GM12873 (cell line): ENCODE results near the gene DMD.

ENCODE experiments used
- TF ChIP-seq, protein P1 (sequence below): IDR thresholded peaks from 2 replicates; pipeline ENCODE4 v1.5.1; 2012; ENCODE audit warnings: low read depth, mild to moderate bottlenecking, moderate library complexity, low read length, control low read depth; ENCODE audit not compliant: insufficient read depth; ENCODE audit errors: missing control alignments

Gene DMD

DNA sequence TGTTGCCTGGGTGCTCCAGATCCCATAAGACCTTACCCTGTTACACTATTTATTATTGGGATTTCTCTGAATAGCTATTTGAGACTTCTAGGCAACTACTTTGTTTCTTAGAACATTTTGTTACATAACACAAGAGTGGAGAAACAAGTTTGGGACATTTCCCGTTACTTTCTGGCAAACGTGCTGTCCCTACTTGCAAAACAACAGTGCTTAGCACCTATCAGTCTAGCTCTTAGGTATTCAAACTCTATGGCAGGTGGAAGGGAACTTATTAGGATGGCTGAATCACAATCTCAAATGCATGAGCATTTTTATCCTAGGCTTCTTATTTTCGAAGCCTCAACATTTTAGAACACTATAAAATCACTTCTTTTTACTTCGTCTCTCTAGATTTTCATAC, 613.6 kb downstream of the DMD start:
- TF ChIP-seq, protein P1, sequence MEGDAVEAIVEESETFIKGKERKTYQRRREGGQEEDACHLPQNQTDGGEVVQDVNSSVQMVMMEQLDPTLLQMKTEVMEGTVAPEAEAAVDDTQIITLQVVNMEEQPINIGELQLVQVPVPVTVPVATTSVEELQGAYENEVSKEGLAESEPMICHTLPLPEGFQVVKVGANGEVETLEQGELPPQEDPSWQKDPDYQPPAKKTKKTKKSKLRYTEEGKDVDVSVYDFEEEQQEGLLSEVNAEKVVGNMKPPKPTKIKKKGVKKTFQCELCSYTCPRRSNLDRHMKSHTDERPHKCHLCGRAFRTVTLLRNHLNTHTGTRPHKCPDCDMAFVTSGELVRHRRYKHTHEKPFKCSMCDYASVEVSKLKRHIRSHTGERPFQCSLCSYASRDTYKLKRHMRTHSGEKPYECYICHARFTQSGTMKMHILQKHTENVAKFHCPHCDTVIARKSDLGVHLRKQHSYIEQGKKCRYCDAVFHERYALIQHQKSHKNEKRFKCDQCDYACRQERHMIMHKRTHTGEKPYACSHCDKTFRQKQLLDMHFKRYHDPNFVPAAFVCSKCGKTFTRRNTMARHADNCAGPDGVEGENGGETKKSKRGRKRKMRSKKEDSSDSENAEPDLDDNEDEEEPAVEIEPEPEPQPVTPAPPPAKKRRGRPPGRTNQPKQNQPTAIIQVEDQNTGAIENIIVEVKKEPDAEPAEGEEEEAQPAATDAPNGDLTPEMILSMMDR: no peak

DNA sequence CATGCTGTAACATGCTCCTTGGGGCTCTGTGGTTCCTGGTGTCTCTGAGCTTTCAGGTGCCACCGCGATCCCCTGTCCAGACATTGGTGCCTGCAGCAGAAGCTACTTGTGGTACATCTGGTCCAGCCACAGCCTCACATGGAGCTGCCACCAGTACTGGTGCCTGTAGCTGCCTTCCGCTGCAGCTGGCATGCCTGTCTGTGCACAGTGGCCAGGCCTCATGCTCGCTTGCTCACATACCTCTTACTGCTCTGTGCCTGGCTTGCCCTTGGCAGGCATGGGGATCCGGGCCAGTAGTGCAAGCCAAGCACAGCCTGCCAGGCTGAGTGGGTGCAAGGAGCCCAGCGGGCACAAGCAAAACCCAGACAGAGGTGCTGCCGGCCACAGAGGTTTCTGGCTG, 618.6 kb downstream of the DMD start:
- TF ChIP-seq, protein P1: no peak

DNA sequence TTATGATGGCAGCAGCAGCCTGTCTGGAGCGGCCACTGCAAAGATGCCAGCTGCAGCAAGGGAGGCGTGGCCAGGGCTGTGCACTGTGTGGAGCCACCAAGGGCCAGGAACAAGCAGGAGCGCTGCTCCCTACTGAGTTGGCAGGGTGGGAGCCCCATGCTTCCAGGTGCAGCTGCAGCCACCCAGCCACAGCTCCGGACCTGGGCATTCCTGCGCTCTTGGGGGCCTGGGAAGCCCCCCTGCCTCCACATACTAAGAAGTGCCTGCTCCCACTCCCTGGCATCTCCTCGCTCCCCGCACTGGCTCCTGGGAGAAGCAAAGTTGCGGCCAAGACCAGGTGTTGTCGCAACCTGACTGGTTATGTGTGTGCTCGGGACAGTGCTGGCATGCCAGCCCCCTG, 619.8 kb downstream of the DMD start:
- TF ChIP-seq, protein P1: no peak

DNA sequence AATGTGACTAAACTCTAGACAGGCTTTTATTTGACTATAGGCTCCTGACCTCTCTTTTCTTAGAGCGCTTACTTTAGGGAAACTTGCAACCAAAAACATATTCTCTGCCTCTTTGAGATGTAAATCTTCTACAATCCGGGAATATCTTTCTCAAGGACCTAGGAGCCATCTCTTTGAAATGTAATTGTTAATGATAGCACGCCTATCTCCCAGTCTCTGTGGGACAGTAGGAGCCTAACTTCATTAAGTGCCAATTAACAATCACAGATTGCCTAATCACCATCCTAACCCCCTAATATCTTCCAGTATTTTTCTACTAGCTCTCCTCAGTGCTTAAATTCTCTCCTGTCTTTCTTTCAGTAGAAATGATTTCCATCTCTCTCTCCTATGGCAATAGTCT, 628.6 kb downstream of the DMD start:
- TF ChIP-seq, protein P1: no peak

DNA sequence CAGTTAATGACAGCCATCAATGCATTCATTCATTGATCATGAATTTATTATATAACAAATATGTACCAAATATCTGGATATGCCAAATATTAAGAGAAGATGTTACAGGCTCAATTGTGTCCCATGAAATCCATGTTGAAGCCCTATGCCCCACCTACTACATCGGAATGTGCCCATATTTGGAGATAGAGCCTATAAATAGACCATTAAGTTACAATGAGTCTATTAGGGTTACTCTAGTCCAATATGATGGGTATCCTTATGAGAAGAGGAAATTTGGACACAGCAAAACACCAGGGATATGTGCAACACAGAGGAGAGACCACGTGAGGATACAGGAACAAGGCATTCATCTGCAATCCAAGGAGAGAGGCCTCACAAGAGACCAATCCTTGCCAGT, 634.5 kb downstream of the DMD start:
- TF ChIP-seq, protein P1: no peak

DNA sequence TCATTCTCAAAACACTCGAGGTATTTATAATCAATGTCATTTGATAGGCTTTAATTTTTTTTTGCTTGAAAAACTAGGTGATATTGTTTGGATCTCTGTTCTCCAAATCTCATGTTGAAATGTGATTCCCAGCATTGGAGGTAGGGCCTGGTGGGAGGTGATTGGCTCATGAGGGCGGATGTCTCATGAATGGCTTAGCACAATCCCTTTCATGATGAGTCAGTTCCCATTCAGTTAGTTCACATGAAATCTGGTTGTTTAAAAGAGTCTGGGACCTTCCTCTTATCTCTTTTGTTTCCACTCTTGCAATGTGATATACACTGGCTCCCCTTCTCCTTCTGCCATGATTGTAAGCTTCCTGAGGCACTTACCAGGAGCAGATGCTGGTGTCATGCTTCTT, 638.7 kb downstream of the DMD start:
- TF ChIP-seq, protein P1: no peak

DNA sequence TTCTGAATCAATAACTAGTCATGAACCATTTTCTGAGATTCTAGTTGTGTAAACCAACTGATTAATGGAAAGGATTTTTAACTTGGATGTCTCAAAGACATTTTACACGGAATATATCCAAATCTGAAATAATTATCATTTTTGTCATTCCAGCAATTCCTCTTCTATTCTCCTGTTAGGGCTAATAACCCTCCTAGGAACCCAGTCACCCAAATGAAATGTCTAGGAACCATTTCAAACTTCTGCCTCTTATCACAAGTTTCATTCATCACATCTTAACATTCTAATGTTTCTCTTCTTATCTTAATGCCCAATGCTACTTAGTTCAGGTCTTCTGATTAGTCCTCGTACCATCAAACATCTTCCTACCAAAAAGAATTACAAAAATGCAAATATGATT, 639.8 kb downstream of the DMD start:
- TF ChIP-seq, protein P1: no peak
